Tibial artery (tissue), 4 donors: ENCODE data around the gene CCDC60.

Experiments used
- DNase-seq, 2 donors: peaks; one replicate each; pipeline ENCODE4 v3.0.0-alpha.2; 2019
- H3K27ac ChIP-seq, 2 donors: fragments of 200-600 bp; sonication (generic) in 1 of 2; 1 replicate in 1 of 2; 2 replicates in 1 of 2; pipeline ENCODE4 v1.5.1; 2018 to 2019; ENCODE audit warnings: mild to moderate bottlenecking in 1 of 2
- H3K27me3 ChIP-seq, 2 donors: fragments of 200-600 bp; sonication (generic) in 1 of 2; one replicate each; pipeline versions ENCODE4 v1.5.1 to v1.6.0; 2016 to 2019
- H3K36me3 ChIP-seq, 3 donors: fragments of 200-600 bp; sonication (generic) in 2 of 3; one replicate each; pipeline ENCODE4 v1.5.1; 2016 to 2019; ENCODE audit warnings: mild to moderate bottlenecking in 2 of 3
- H3K4me1 ChIP-seq, 4 donors: fragments of 200-600 bp; sonication (generic) in 2 of 4; 1 replicate in 3 of 4; 2 replicates in 1 of 4; pipeline ENCODE4 v1.5.1; 2016 to 2019
- H3K4me3 ChIP-seq, 2 donors: fragments of 200-600 bp; sonication (generic) in 1 of 2; 1 replicate in 1 of 2; 2 replicates in 1 of 2; pipeline ENCODE4 v1.5.1; 2018 to 2019; ENCODE audit warnings: mild to moderate bottlenecking in 2 of 2
- H3K9me3 ChIP-seq, 3 donors: fragments of 200-600 bp; sonication (generic) in 1 of 3; one replicate each; pipeline ENCODE4 v1.5.1; 2016 to 2019
- intact Hi-C: fragments of 100-400 bp; cut with DNase I; formaldehyde crosslinking; loops from one replicate; pipeline ENCODE4 v1.15.0; 2023; ENCODE audit warnings: low total_unique reads
- TF ChIP-seq, protein P1 (sequence below), 2 experiments: fragments of 200-600 bp in 1 of 2; fragments of 450-650 bp in 1 of 2; IDR thresholded peaks; one replicate each; pipeline ENCODE4 v1.5.1; 2017 to 2019; ENCODE audit warnings: antibody characterized with exemption in 2 of 2, mild to moderate bottlenecking in 1 of 2, moderate library complexity in 1 of 2

Gene CCDC60

DNA sequence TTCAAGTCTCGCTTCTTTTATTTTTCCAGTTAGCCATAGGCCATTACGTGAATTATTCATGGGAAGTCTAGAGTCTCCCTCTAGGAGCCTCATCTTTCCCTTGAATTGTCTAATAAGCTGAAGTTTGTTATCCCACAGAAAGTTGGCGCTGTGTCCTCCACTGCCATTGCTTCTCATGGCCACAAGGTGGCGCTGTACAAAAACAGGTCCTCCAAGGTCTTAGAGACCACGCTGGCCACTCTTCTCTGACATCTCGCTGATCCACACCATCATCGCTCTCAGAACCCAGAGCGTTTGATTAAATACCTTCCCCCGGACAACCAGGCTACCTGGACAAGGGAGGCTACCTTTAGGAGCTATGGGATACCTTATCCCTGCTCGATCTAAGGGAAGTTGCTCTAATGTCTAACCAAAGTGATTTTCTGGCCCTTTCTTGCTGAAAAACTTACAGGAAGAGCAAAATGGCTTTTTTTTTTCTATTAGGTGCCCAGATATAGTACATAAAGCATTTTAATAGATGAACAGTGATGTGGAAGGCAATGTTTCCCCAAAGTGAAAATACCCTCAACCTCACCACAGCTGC, 110.0 kb downstream of the CCDC60 start:
- no peak for DNase-seq
- intact Hi-C loops = no loop called here
- TF ChIP-seq, protein P1, sequence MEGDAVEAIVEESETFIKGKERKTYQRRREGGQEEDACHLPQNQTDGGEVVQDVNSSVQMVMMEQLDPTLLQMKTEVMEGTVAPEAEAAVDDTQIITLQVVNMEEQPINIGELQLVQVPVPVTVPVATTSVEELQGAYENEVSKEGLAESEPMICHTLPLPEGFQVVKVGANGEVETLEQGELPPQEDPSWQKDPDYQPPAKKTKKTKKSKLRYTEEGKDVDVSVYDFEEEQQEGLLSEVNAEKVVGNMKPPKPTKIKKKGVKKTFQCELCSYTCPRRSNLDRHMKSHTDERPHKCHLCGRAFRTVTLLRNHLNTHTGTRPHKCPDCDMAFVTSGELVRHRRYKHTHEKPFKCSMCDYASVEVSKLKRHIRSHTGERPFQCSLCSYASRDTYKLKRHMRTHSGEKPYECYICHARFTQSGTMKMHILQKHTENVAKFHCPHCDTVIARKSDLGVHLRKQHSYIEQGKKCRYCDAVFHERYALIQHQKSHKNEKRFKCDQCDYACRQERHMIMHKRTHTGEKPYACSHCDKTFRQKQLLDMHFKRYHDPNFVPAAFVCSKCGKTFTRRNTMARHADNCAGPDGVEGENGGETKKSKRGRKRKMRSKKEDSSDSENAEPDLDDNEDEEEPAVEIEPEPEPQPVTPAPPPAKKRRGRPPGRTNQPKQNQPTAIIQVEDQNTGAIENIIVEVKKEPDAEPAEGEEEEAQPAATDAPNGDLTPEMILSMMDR (IDR thresholded peaks at IDR 0.05) = peak in 1 of 2 experiments; percentile 34
- Histone ChIP-seq H3K4me1 (no peaks in the 10 kb centered on the region), H3K36me3 (no peaks in the 10 kb centered on the region), H3K4me3 (no peak overlapping the region), H3K27me3 (peaks cover 0 to 6% of the 10 kb centered on the region in 2 donors), H3K9me3 (no peaks in the 10 kb centered on the region), H3K27ac (no peak overlapping the region)

DNA sequence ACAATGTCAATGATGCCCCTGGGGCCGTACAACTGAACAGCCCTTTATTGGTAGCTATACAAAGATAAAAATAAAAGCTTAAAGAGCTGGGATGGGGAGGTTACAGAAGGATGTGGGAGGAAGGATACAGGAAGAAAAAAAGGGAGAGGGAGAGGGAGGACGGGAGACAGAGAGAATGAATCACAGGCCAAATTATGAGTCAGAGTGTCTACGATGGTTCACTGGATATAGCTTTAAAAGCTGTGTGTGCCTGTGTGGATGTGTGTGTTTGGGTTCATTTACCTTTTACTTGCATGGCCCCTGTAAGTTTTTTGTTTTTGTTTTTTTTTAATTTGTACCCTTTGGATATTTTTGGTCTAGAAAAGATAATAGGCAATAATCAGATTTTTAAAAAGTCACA, 111.9 kb downstream of the CCDC60 start:
- Histone ChIP-seq H3K27me3 (peaks cover 0 to 2% of the 10 kb centered on the region in 2 donors), H3K36me3 (no peaks in the 10 kb centered on the region), H3K27ac (no peak overlapping the region), H3K4me3 (no peak overlapping the region), H3K9me3 (no peaks in the 10 kb centered on the region), H3K4me1 (no peaks in the 10 kb centered on the region)
- TF ChIP-seq, protein P1 (IDR thresholded peaks at IDR 0.05) = no peak
- no peak for DNase-seq
- intact Hi-C loops = no loop called here

DNA sequence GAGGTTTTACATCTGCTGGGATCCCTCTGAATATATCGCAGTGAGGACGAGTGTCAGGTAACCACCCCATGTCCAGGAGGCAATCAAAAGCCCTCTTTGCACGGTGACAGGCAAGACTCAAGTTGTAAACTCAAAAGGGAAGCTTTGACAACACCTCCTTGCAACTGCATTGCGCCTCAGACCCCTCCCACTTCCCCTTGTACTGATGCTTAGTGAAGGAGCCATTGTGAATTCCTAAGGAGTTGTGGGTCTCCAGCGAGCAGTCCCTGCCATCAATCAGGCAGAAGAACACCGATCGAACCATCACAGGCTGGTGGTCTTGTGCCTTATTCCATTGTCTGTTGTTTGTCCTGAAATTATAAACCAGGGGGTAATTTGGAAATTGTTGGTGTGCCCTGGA, 112.6 kb downstream of the CCDC60 start:
- Histone ChIP-seq H3K4me1 (no peaks in the 10 kb centered on the region), H3K4me3 (no peak overlapping the region), H3K27ac (no peak overlapping the region), H3K9me3 (no peaks in the 10 kb centered on the region), H3K36me3 (no peaks in the 10 kb centered on the region), H3K27me3 (peaks cover 0 to 1% of the 10 kb centered on the region in 2 donors)
- intact Hi-C loops = no loop called here
- TF ChIP-seq, protein P1 (IDR thresholded peaks at IDR 0.05) = no peak
- no peak for DNase-seq

DNA sequence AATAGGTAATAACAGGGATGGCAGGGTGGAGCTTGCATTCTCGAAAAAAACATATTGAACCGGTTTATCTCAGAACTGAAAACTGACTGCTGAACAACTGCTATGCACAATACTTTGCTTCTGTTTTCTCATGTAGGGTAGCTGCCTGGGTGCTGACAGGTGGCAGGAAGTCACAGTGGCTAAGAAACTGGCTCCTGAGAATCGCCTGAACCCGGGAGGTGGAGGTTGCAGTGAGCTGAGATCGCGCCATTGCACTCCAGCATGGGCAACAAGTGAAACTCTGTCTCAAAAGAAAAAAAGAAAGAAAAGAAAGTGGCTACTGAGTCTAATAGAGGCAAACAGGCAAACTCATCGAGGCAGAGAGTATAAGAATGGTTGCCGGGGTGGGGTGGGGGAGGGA, 113.1 kb downstream of the CCDC60 start:
- TF ChIP-seq, protein P1 (IDR thresholded peaks at IDR 0.05) = no peak
- no peaks in the 10 kb centered on the region for H3K9me3 ChIP-seq
- H3K27me3 ChIP-seq = no peaks in the 10 kb centered on the region
- no peak overlapping the region for H3K4me3 ChIP-seq
- no peaks in the 10 kb centered on the region for H3K4me1 ChIP-seq
- no peak overlapping the region for H3K27ac ChIP-seq
- DNase-seq = no peak
- intact Hi-C loops = no loop called here
- no peaks in the 10 kb centered on the region for H3K36me3 ChIP-seq

DNA sequence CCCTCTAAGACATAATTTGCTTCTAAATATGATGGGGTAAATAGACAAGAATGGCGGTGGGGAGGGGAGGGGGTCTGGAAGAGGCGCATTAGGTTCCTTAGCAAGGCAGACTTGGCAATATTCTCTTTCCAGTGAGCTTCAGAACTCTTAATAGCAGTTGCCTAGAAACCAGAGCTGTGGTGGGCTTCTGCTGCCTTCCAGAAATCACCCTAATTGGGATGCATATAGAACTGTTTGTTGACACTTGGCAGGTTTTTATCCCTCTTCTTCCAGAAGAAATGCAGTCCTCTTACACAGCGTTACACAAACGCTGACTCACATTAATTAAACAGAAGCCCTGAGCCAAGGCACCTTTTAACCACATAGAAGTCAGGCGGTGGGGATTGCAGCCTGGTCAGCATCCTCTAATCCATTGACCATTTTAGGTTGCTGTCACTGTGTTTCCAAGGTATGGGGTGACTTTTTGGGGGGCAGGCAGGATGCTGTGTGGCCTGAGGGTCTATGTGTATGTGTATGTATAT, 114.1 kb downstream of the CCDC60 start:
- no peak for DNase-seq
- Histone ChIP-seq H3K9me3 (no peaks in the 10 kb centered on the region), H3K27me3 (no peaks in the 10 kb centered on the region), H3K27ac (no peak overlapping the region), H3K4me3 (no peak overlapping the region), H3K36me3 (no peaks in the 10 kb centered on the region), H3K4me1 (no peaks in the 10 kb centered on the region)
- intact Hi-C loops = no loop called here
- TF ChIP-seq, protein P1 (IDR thresholded peaks at IDR 0.05) = no peak

DNA sequence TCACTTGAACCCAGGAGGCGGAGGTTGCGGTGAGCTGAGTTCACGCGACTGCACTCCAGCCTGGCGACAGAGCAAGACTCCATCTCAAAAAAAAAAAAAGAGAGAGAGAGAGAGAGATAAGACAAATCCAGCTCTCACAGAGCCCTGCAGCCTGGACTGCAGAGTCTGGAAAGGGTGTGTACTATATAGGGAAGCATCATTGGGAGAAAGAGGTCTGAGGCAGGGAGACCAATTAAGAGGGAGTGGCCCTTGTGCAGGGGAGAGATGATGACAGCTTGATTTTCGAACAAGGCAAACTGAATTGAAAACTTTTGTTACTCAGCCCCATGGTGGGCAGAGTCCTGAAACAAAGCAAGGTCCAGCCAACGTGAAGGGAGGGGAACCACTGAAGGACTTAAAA, 116.2 kb downstream of the CCDC60 start:
- TF ChIP-seq, protein P1 (IDR thresholded peaks at IDR 0.05) = no peak
- no peak for DNase-seq

More for the DNA sequence above, 116.2 kb downstream of the CCDC60 start:
- no peak overlapping the region for H3K4me3 ChIP-seq
- intact Hi-C loops = no loop called here
- no peaks in the 10 kb centered on the region for H3K4me1 ChIP-seq
- H3K9me3 ChIP-seq = no peaks in the 10 kb centered on the region
- H3K36me3 ChIP-seq = no peaks in the 10 kb centered on the region
- H3K27ac ChIP-seq = no peak overlapping the region
- H3K27me3 ChIP-seq = no peaks in the 10 kb centered on the region
